Measurements from ENCODE around the gene DELE1.

The DELE1 gene

DNA sequence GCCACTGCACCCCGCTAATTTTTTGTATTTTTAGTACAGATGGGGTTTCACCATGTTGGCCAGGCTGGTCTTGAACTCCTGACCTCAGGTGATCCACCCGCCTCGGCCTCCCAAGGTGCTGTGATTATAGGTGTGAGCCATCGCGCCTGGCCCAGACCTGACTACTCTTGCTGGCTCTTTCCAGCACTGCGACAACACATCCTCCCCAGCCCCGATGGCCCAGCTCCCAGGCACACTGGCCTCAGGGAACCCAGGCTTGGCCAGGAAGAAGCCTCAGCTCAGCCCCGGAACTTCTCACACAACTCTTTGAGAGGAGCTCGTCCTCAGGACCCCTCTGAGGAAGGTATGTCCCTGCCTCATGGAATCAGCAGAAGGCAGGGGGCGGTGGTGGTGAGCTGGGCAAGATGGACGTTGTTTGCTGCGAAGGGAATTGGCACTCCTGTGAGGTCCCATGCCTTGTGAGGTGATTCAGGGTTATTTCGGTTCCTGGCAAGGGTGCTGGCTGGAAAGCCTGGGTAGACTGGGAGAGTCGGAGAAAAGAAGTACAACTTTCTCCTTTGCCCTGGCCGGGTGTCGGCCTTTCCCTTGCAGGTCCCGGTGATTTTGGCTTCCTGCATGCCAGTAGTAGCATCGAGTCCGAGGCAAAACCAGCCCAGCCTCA, 5.9 kb downstream of the DELE1 start:
- no peak for DNase-seq

DNA sequence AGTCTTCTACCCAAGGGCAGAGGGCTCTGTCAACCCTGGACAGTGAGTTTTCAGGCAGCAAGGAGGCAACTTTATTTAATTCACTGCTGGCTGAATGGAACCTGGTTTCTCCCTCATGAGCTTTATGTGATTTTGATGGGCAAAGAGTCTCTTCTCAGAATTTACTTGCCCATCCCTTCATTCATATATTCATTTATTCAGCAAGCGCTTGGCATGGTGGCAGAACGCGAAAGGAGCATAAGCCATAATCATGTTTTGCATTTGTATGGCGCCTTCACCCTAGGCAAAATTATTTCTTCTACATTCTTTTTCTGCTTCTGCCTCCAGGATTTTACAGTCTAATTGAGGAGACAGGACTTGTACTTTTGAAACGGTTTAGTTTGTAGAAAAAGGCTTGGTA, 8.0 kb downstream of the DELE1 start:
- no peak for DNase-seq

DNA sequence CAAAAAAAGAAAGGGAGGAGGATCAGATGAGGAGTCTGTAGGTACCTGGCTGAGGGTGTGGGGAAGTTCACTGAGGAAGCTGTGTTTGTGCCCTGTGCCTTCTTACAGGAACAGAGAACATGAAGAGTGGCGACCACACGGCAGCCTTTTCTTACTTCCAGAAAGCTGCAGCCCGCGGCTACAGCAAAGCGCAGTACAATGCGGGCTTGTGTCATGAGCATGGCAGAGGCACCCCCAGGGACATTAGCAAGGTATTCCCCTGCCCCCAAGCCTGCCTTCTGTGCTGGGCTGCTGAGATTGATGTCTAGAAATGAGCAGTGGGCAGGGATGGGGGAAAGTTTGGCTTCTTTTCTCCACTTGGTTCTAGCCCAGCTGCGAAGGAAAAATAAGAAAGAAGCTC, 9.5 kb downstream of the DELE1 start:
- DNase-seq = no peak

DNA sequence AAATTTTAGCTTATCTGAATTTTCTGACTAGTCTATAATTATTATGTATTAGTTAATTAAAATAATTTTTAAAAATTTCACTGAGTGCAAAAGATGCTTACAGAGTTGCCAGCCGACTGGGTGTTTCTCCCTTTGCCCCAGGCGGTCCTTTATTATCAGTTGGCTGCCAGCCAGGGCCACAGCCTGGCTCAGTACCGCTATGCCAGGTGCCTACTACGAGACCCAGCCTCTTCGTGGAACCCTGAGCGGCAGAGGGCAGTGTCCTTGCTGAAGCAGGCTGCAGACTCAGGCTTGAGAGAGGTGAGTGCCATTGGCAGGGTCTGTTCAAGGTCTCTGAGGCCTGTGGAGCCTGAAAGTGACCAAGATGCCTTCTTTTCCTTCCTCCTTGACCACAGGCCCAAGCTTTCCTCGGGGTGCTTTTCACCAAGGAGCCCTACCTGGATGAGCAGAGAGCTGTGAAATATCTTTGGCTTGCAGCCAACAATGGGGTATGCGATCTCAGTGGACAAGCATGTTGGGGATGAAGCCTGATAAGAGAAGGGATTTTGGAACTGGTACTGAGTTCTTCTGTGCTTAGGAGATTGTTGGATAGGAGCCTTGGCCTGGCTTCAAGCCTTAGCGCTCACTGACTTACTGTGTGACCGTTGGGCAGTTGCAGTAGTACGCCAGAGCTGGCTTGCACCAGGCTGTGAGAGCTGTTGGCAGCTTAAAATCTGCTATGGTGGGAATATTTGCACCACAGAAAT, 10.6 kb downstream of the DELE1 start:
- no peak for DNase-seq

DNA sequence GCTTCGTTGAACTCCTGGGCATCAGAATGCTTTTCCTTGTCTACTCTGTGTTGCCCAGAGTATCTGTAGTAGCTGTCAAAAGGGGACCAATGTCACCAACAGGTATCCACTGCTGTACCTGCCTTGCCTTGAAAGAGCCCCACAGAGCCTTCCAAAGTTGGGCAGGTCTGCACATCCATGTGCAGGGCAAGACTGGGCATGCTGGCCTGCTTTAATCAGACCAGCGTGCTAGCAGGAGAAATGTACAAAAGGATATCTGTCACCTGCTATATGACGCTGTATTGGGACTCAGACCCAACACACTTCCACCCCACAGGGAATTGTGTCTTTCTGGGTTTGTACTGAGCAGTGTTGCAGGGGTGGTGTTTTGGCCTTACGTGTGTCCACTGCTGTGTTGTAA, 11.9 kb downstream of the DELE1 start:
- no peak for DNase-seq

DNA sequence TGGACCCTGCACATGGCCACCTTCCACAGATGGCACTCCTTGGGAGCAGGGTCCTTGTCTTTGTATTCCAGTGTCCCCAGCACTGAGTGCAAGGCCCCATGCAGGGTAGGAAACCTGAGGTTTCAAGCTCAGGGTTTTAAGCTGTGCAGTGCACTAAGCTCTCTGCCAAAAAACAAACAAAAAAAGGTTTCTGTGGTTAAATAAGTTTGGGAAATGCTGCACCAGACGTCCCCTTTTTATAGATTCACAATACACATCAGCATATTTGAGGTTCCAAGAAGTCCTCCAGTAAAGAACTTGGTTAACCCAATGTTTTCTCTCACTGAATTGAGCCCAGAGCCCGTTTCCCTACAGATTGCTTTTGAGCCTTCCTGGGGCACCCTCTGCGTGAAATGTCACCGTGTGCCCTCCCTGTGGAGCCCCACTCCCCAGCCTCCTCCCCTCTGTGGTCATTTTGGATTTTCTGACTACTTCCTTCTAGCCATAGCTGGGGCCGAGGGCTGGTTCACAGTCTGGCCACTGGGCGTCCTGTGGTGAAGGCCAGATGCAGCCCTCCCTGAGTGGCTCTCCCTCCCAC, 17.1 kb downstream of the DELE1 start:
- DNase-seq = no peak

DNA sequence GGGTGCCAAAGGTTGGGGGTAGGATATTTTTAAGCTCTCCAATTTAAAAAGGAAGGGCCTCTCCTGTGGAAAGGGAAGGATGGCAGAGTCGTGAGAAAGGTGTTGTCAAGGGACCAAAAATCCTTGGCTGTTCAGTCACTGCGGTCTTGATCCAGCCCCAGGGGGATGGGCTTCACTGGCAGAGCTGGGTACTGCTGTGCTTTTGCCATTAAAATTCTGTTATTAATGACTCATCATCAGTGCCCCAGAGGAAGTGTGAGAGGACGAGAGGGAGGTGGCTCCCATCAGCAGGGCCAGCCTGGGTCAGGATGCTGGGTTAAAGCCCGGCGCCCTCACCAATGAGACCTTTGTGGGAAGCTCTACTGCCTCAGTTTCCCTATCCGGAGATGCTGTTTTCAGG, 17.6 kb downstream of the DELE1 start:
- DNase-seq = no peak

DNA sequence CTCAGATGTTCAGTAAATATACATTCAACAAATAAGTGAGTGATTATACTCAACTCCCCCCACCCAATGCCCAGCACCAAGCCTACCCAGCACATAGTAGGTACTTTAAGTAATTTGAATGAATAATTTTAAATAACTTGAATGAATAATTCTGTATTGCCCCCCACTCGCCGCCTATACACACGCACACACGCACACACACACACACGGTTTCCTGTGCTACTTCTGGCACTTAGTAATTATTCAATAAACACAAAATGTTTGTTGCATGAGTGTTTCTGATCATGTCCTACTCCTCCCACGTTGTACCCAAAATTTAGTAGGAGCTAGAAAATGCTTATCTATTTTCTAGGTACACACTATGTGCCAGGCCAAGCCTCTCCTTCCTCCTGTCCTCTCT, 18.1 kb downstream of the DELE1 start:
- DNase-seq = no peak

DNA sequence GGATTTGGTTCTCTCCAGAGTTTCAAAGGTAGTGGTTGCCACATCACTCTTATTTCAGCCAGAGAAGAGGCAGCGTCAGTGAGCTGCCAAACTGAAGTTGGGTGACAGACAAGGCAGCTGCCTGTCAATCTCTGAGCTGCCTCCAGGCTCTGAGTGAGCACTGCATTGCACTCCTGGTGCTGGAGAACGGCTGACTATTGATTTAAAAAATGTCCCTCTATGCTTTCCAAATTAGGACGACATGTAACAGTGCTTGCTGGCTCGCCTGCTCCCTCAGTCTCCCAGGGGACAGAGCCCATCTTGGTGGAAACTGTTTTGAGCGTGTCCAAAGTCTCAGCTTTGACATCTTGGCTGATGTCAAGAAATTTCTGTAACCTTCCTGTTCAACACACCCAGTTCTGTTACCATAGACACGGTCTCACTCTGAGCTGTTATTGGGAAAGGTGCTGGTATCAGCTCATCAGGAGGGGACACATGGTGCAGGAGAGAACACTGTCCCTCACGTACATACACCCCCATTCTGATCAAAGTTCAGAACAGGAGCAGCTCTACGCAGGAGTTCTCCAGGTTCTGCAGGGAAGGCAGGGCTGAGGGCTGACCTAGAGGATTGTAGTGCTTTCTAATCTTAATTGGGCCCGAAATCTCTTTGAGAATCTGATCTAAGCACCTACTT, 18.6 kb downstream of the DELE1 start:
- DNase-seq = no peak

DNA sequence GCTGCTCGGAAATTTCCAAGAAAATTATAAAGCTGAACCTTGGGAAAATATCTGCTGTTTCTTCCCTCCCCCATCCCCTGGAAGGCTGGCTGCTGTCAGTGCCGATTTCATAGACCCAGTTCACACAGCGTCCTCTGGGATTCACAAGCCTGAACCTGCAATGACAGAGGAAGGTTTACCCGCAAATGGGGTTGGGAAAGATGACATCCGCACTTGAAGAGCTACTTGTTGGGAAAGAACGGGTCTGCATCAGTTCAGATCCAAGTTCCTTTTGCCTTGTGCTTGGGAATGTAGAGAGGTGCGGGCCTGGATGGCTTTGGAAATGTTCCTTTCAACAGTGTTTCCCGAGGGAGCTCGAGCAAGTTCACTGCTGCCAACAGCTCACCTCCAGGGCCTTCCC, 20.4 kb downstream of the DELE1 start:
- no peak for DNase-seq

DNA sequence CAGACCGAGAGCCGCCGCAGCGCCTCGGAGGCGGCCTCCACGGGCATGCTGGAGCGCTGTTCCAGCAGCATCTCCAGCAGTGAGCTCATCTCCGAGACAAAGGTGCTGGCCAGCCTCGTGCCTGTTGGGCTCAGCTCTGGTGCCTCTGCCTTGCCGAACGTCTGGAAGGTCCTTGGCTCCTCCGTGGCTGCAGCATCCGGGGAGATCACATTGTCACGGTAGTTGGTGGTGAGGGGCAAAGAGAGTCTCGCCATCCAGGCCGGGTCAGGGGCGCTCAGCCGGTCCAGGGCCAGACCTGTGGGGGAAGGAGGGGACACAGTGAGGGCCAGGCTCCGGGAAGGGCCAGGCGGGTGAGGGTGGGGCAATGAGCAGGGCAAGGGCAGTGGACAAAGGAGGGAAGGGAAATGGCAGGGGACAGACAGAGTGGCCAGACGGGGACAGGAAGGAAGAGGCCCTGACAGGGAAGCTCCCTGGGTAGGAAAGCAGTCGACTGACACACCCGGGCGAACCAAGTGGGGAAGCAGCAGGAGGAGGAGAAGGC, 21.9 kb downstream of the DELE1 start:
- DNase-seq = no peak

DNA sequence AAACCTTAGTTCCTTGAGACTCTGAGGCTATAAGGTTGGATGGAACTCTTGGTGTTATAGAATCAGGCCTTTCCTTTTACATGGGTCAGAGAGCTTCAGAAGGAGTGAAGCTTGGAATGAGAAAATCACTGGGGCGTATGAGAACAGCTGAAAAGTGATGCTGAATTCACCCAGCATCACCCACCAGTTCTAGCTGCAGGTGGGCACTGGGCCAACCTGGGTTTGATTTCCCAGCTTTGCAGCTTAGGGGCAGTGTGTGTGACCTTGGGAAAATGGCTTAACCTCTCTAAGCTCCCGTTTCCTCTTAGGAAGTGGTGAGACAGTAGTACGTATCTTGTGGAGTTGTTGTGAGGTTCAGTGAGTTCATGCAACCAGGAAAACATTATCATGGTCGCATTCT, 23.6 kb downstream of the DELE1 start:
- DNase-seq = no peak

DNA sequence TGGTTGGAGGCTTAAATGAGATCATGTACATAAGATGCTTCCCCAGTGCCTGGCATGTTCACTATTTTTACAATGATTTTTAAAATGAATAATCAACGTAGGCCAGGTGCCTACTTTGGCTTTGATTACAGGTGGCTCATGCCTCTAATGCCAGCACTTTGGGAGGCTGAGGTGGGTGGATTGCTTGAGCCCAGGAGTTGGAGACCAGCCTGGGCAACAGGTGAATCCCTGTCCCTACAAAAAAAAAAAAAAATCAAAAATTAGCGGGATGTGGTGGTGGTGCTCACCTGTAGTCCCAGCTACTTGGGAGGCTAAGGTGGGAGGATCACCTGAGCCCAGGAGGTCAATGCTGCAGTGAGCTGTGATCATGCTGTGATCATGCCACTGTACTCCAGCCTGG, 25.1 kb downstream of the DELE1 start:
- DNase-seq = no peak

DNA sequence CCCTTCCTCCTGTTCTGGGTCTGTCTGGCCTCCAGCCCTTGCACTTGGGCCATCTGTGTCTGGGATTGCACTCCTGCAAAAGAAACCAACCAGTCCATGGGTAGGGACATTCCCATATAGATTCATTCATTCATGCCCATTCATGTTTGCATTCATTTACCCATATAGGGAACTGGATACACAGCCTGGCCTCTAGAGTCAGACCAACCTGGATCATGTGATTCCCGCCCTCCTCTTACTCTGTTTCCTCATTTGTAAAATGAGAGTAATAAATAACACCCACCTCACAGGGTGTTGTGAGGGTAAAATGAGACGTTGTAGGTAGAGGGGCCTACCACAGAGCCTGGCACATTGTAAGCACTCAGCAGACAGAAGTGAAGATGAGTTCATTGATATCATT, 25.8 kb downstream of the DELE1 start:
- no peak for DNase-seq

DNA sequence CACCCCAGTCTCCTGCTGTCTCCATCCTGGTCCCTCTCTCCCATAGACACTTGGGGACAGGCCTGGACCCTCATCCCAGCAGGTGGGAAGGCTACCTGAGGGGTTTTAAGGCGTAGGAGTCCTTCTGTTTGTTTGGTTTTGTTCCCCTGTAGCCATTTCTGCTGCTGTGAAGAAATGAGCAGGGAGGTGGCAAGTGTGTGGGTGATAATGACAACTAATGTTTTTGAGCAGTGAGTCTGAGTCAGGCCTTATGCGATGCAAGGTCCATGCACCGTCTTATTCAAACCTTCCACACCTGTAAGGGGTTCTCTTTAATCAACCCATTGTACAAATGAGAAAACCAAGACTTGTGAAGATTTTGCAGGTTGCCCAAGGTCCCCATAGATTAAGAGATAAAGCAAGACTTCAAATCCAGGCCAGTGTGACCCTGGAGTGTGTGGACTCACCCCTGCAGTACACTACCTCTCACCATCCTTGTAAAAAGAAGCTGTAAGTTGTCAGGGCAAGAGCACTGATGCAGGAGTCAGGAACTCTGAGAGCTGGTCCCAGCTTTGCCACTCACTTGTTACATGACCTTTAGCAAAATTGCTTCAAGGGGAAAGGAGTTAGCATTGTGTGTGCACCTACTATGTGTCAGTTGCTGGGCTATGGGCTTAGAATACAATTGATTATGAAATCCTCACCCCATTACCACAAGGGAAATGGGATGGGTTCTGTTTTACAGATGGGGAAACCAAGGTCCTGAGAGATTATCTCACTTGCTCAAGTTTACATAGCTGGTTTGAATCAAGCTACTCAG, 26.7 kb downstream of the DELE1 start:
- no peak for DNase-seq

DNA sequence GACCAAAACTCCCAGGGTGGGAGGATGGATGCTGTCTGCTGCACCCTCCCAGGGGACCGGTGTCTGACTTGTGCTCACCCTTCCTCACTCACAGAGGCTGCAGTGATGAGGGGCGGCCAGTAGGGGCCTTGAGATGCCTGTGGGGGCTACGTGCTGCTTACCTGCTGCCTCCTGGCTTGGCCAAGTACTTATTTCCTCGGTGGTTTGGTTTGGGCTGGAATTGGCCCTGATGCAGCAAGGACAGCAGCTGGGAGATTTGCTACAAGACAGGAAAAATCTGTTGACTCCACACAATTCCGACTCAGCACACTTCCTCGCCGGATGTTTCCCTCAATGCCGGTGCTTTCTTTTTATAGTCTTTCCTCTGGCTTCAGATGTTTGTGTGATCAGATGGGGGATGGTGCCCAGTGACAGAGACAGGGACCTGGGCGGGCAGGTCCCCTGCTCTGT, 27.7 kb downstream of the DELE1 start:
- DNase-seq = no peak

DNA sequence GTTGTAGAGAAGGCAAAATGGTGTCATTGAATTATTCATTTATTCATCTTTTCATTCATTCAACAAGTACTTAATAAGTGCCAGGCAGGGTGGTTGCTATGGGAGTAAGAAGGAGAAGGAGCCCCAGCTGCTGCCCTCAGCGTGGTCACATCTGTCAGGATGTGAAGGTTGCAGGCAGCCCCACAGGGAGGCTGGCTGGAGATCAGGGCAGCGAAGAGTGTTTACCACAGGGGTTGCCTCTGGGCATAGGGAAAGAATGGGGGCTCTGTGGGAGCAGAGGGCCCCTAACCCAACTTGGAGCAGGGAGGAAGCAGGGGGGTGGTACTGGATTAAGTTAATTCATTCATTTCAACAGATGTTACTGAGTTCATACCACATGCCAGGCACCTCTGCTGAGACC, 28.3 kb downstream of the DELE1 start:
- DNase-seq = no peak

DNA sequence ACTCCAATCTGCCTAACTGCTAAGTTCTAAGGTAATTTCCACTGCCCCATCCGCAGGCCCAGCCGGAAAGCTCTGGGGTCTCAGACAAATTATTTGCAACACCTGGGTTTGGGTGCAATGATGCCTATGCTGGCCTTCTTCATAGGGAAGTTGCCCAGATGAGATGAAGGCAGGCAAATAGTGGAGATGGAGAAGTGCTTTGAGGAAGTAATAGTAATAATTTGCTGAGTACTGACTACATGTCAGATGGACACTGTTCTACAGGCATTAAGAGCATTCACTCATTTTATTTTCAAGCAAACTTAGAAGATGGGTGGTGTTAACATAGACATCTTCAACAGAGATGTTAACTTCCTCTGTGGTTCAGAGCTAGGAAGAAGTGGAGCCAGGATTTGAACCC, 30.5 kb downstream of the DELE1 start:
- DNase-seq = no peak

DNA sequence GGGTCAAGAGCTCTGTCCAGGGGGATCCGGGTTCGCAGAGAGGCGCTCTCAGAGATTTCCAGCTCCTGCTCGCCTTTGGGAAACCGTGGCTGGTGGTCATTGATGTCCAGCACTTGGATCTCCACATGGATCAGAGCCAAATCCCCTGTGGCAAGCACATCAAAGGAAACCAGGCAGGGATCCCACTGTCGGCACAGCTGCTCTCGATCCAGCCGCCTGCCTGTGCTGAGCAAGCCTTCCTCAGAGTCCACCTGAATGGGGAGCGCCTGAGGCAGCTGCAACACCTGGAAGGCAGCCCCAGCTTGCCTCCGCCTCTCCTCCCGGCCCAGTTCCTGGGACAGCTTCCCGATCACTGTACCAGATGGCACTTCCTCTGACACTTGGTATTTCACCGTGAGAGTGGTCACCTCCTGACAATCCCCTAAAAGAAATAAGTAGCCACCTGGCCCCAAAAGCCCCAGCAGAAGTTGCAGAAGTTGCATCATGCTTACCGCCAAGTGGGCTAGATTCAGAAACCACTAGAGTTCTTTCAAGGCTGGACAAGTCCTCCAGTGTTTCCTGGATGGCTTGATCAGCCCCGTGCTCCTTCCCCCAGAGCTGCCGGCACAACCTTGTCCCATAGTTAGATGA, 33.8 kb downstream of the DELE1 start:
- DNase-seq = no peak

DNA sequence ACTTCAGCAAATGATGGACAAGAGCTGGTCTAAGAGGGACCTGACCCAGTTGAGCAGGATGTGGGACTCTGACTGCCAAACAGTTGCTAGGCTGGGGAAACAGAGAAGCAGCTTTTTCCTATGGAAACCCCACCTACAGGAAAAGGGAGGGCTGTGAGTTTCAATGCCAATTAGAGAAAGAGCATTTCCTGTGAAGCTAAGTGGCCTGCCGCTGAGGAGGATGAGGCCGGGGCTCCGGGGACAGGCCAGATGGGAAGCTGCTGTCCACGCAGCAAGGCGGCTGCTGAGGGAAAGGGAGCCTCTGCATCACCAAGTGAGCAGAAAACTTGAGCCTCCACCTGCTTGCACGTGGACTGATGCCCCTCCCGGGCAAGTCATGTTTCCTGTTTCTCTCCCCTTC, 34.4 kb downstream of the DELE1 start, which contains the start of gene PCDH12:
TSS of gene PCDH12 (minus strand) at position 90 of the 400 bp plus-strand sequence. CDS start 351 bp downstream, outside the sequence.
- no peak for DNase-seq

DNA sequence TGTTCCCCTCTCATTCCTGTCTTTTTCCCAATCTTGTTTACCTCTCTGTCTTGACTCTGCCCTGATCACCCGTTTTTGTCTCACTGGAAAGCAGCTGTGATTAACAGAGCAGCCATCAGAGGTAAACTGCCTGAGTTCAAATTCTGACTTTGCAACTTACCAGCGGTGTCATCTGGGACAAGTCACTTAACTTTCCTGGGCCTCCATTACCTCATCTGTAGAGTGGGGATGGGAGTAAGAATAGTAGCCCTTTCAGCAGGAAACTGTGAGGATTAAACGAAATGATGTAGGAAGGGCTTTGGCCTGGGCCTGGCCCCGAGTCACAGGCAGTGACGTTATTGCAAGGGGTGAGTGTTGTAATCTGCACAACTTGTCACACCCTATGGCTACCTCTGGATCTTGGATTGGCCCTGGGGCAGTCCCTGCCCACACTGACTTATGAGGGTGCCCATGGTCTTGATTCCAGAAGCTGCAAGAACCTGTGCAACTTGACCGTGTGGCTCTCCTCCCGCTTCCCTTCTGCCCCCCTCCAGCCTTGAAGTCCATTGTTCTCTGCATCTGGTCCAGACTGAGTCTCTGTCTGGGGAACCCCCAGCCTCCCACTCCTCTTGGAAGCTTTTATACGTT, 35.0 kb downstream of the DELE1 start:
- DNase-seq = no peak

DNA sequence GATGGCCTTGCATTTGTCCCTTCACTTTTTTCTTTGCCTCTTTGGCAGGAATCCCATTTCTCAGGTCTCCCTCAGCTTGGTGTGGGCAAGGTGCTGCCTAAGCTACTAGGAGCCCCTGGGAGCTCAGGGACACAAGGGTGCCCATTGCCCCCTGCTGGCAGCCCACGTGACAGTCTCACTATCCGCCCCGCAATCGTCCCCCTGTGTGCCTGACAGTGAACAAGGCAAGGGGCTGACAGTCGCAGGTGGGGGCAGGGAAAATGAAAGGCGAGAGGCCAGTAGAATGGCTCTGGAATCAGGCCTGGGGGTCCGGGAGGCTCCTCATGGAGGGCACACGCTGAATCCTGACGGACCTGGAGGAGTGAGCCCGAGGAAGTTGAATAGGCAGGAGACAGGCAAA, 36.3 kb downstream of the DELE1 start:
- no peak for DNase-seq

All from NCI-H2081 treated with DMSO at 0.1 percent for 48 hours (cell line).